ENCODE data around the gene IRF2BP2.
A peak's percentile ranks its signal among the peaks of the same experiment; 100 is the strongest.
"Not testable (repeated sequence)": the region's sequence is repeated elsewhere in the genome, so short reads cannot be mapped to it uniquely, and the experiment has no call there.

The IRF2BP2 gene

GRCh38 chr1:234638832-234639799 lies 29.1 kb upstream of the IRF2BP2 start:
- no peak for DNase-seq
- in situ Hi-C loops (cut with MboI; ENCODE audit: low pct_unique_long_range_greater_than_20kb, low sequenced_read_pairs) = no loop called here

- in situ Hi-C loops (cut with MboI; ENCODE audit: low pct_unique_long_range_greater_than_20kb, low sequenced_read_pairs); DNase-seq: not testable (repeated sequence)
These were observed 24.9 kb upstream of the IRF2BP2 start for GRCh38 chr1:234634922-234635321.

GRCh38 chr1:234634387-234634786 lies 24.4 kb upstream of the IRF2BP2 start:
- in situ Hi-C loops (cut with MboI; ENCODE audit: low pct_unique_long_range_greater_than_20kb, low sequenced_read_pairs) = no loop called here
- no peak for DNase-seq

GRCh38 chr1:234633246-234634003 lies 23.4 kb upstream of the IRF2BP2 start:
- in situ Hi-C loops (cut with MboI; ENCODE audit: low pct_unique_long_range_greater_than_20kb, low sequenced_read_pairs) = no loop called here
- DNase-seq = no peak

- no peak for DNase-seq
- in situ Hi-C loops (cut with MboI; ENCODE audit: low pct_unique_long_range_greater_than_20kb, low sequenced_read_pairs) = no loop called here
These were observed 22.2 kb upstream of the IRF2BP2 start for GRCh38 chr1:234632225-234632624.

- in situ Hi-C loops (cut with MboI; ENCODE audit: low pct_unique_long_range_greater_than_20kb, low sequenced_read_pairs) = no loop called here
- DNase-seq = no peak
These were observed 21.7 kb upstream of the IRF2BP2 start for GRCh38 chr1:234631721-234632125.

- in situ Hi-C loops (cut with MboI; ENCODE audit: low pct_unique_long_range_greater_than_20kb, low sequenced_read_pairs) = no loop called here
- DNase-seq = no peak
These were observed 19.0 kb upstream of the IRF2BP2 start for GRCh38 chr1:234629026-234629425.

GRCh38 chr1:234628089-234628488 lies 18.1 kb upstream of the IRF2BP2 start:
- in situ Hi-C loops (cut with MboI; ENCODE audit: low pct_unique_long_range_greater_than_20kb, low sequenced_read_pairs) = no loop called here
- no peak for DNase-seq

GRCh38 chr1:234627009-234627950 lies 17.3 kb upstream of the IRF2BP2 start:
- in situ Hi-C loops (cut with MboI; ENCODE audit: low pct_unique_long_range_greater_than_20kb, low sequenced_read_pairs) = no loop called here
- DNase-seq = no peak

- in situ Hi-C loops (cut with MboI; ENCODE audit: low pct_unique_long_range_greater_than_20kb, low sequenced_read_pairs) = no loop called here
- DNase-seq = no peak
These were observed 16.4 kb upstream of the IRF2BP2 start for GRCh38 chr1:234626391-234626790.

- in situ Hi-C loops (cut with MboI; ENCODE audit: low pct_unique_long_range_greater_than_20kb, low sequenced_read_pairs) = loop anchor here (25.0 kb wide), 2 partner anchors 238 to 338 kb away; no protein-coding TSS in a partner anchor
These were observed 14.7 kb upstream of the IRF2BP2 start for GRCh38 chr1:234624724-234625117.

GRCh38 chr1:234621657-234622335 lies 11.8 kb upstream of the IRF2BP2 start:
- no peak for DNase-seq
- in situ Hi-C loops (cut with MboI; ENCODE audit: low pct_unique_long_range_greater_than_20kb, low sequenced_read_pairs) = loop anchor here (25.0 kb wide), 2 partner anchors 241 to 341 kb away; no protein-coding TSS in a partner anchor

More at GRCh38 chr1:234624724-234625117, 14.7 kb upstream of the IRF2BP2 start:
- DNase-seq = no peak

GRCh38 chr1:234621127-234621468 lies 11.1 kb upstream of the IRF2BP2 start:
- in situ Hi-C loops (cut with MboI; ENCODE audit: low pct_unique_long_range_greater_than_20kb, low sequenced_read_pairs) = loop anchor here (25.0 kb wide), 2 partner anchors 241 to 341 kb away; no protein-coding TSS in a partner anchor
- DNase-seq = no peak

GRCh38 chr1:234620272-234621126 lies 10.5 kb upstream of the IRF2BP2 start:
- in situ Hi-C loops (cut with MboI; ENCODE audit: low pct_unique_long_range_greater_than_20kb, low sequenced_read_pairs) = loop anchor here (25.0 kb wide), 2 partner anchors 242 to 342 kb away; no protein-coding TSS in a partner anchor
- DNase-seq = no peak

- DNase-seq = peak; percentile 18
- in situ Hi-C loops (cut with MboI; ENCODE audit: low pct_unique_long_range_greater_than_20kb, low sequenced_read_pairs) = loop anchor here (10.0 to 25.0 kb wide), 3 partner anchors 105 to 342 kb away; no protein-coding TSS in a partner anchor
These were observed 9.8 kb upstream of the IRF2BP2 start for GRCh38 chr1:234619794-234620247.

GRCh38 chr1:234619071-234619480 lies 9.1 kb upstream of the IRF2BP2 start:
- DNase-seq = peak; percentile 19
- in situ Hi-C loops (cut with MboI; ENCODE audit: low pct_unique_long_range_greater_than_20kb, low sequenced_read_pairs) = loop anchor here (10.0 to 25.0 kb wide), 3 partner anchors 106 to 343 kb away; no protein-coding TSS in a partner anchor

GRCh38 chr1:234618737-234619049 lies 8.7 kb upstream of the IRF2BP2 start:
- in situ Hi-C loops (cut with MboI; ENCODE audit: low pct_unique_long_range_greater_than_20kb, low sequenced_read_pairs) = loop anchor here (10.0 to 25.0 kb wide), 3 partner anchors 106 to 344 kb away; no protein-coding TSS in a partner anchor
- DNase-seq = no peak
